ENCODE data around the gene CDC5L. TPM values are rescaled to one million over a fixed set of nuclear protein-coding genes. Genes with fewer than 3 reads are reported as not detected.

Gene CDC5L
- total and polyA plus RNA-seq, 8 donors, result 2.9 to 11.4 (median 7.5) TPM

- no peak for DNase-seq
- no peak overlapping the region for H3K27ac ChIP-seq
- no peak for FAIRE-seq
- WGBS, 2 donors, result 43 to 70% methylated on average over 2 of the region's 2 CpGs
- ATAC-seq, result no peak
- H3K4me3 ChIP-seq, result no peak overlapping the region
- H3K4me1 ChIP-seq, result no peaks in the 10 kb centered on the region
- no peaks in the 10 kb centered on the region for H3K9me3 ChIP-seq
- H3K27me3 ChIP-seq, result no peaks in the 10 kb centered on the region
- no peak for TF ChIP-seq CTCF (IDR thresholded peaks at IDR 0.05)
- no peaks in the 10 kb centered on the region for H3K36me3 ChIP-seq
- intact Hi-C loops (cut with DNase I), result no loop called here
Observed at GRCh38 chr6:44367681-44368080, 19.8 kb upstream of the CDC5L start.

GRCh38 chr6:44373051-44373450, 14.5 kb upstream of the CDC5L start:
- 63 to 70% methylated on average over 3 of the region's 3 CpGs for WGBS, 2 donors
- no peak for TF ChIP-seq CTCF (IDR thresholded peaks at IDR 0.05)

GRCh38 chr6:44373787-44374186, 13.7 kb upstream of the CDC5L start:
- intact Hi-C loops (cut with DNase I), result no loop called here
- Histone ChIP-seq H3K27me3 (no peaks in the 10 kb centered on the region), H3K27ac (no peak overlapping the region), H3K36me3 (no peaks in the 10 kb centered on the region), H3K9me3 (no peaks in the 10 kb centered on the region), H3K4me3 (no peak overlapping the region), H3K4me1 (no peaks in the 10 kb centered on the region)
- 38 to 42% methylated on average over 2 of the region's 2 CpGs for WGBS, 2 donors
- no peak for ATAC-seq
- no peak for TF ChIP-seq CTCF (IDR thresholded peaks at IDR 0.05)
- FAIRE-seq, result no peak
- DNase-seq, result no peak

More at GRCh38 chr6:44373051-44373450, 14.5 kb upstream of the CDC5L start:
- H3K9me3 ChIP-seq, result no peaks in the 10 kb centered on the region
- no peaks in the 10 kb centered on the region for H3K4me1 ChIP-seq
- DNase-seq, result no peak
- FAIRE-seq, result no peak
- H3K4me3 ChIP-seq, result no peak overlapping the region
- intact Hi-C loops (cut with DNase I), result no loop called here
- H3K27ac ChIP-seq, result no peak overlapping the region
- H3K36me3 ChIP-seq, result no peaks in the 10 kb centered on the region
- no peaks in the 10 kb centered on the region for H3K27me3 ChIP-seq
- ATAC-seq, result no peak

- 83 to 98% methylated on average over 3 of the region's 3 CpGs for WGBS, 2 donors
- Histone ChIP-seq H3K36me3 (no peaks in the 10 kb centered on the region), H3K9me3 (no peaks in the 10 kb centered on the region), H3K4me3 (no peak overlapping the region), H3K27me3 (no peaks in the 10 kb centered on the region), H3K4me1 (no peaks in the 10 kb centered on the region), H3K27ac (no peak overlapping the region)
- DNase-seq (no peak), FAIRE-seq (no peak), ATAC-seq (no peak)
- intact Hi-C loops (cut with DNase I), result no loop called here
- no peak for TF ChIP-seq CTCF (IDR thresholded peaks at IDR 0.05)
Observed at GRCh38 chr6:44375071-44375470, 12.4 kb upstream of the CDC5L start.

GRCh38 chr6:44377484-44377883, 10.0 kb upstream of the CDC5L start:
- no peak for ATAC-seq
- no peak for FAIRE-seq

More at GRCh38 chr6:44377484-44377883, 10.0 kb upstream of the CDC5L start:
- no peak overlapping the region for H3K4me3 ChIP-seq
- no peak for TF ChIP-seq CTCF (IDR thresholded peaks at IDR 0.05)
- no peaks in the 10 kb centered on the region for H3K4me1 ChIP-seq
- WGBS, 2 donors, result 78 to 79% methylated on average over 3 of the region's 3 CpGs
- DNase-seq, result no peak
- no peaks in the 10 kb centered on the region for H3K36me3 ChIP-seq
- H3K9me3 ChIP-seq, result no peaks in the 10 kb centered on the region
- no peak overlapping the region for H3K27ac ChIP-seq
- H3K27me3 ChIP-seq, result no peaks in the 10 kb centered on the region
- intact Hi-C loops (cut with DNase I), result no loop called here
